GM18505 (cell line): ENCODE measurements around the gene SYTL5.

Experiments
- ATAC-seq: cut with Tn5 transposase; IDR thresholded peaks from one replicate; pipeline ENCODE4 v1.9.1; 2021; ENCODE audit not compliant: unreplicated experiment
- POLR2A ChIP-seq: IDR thresholded peaks from 4 replicates; pipeline ENCODE4 v1.6.1; 2011; ENCODE audit warnings: borderline replicate concordance; ENCODE audit not compliant: insufficient read depth, insufficient read length; ENCODE audit errors: extremely low read depth

Gene SYTL5

GRCh38 chrX:38045538-38046096 lies 39.3 kb downstream of the SYTL5 start:
- no peak for TF ChIP-seq POLR2A
- no peak for ATAC-seq

- ATAC-seq = no peak
- no peak for TF ChIP-seq POLR2A
Measured at GRCh38 chrX:38048886-38049285, 42.5 kb downstream of the SYTL5 start.

- ATAC-seq = no peak
- no peak for TF ChIP-seq POLR2A
Measured at GRCh38 chrX:38050806-38051205, 44.5 kb downstream of the SYTL5 start.

- ATAC-seq = no peak
- TF ChIP-seq POLR2A = no peak
Measured at GRCh38 chrX:38052096-38052495, 45.7 kb downstream of the SYTL5 start.

- TF ChIP-seq POLR2A = no peak
- ATAC-seq = no peak
Measured at GRCh38 chrX:38055170-38055847, 49.0 kb downstream of the SYTL5 start.

- ATAC-seq = no peak
- TF ChIP-seq POLR2A = no peak
Measured at GRCh38 chrX:38060331-38060878, 54.1 kb downstream of the SYTL5 start.

GRCh38 chrX:38061335-38061734 lies 55.0 kb downstream of the SYTL5 start:
- no peak for TF ChIP-seq POLR2A
- ATAC-seq = no peak

GRCh38 chrX:38066934-38067333 lies 60.6 kb downstream of the SYTL5 start:
- no peak for TF ChIP-seq POLR2A

GRCh38 chrX:38069273-38069672 lies 62.9 kb downstream of the SYTL5 start:
- no peak for TF ChIP-seq POLR2A
- ATAC-seq = no peak

More at GRCh38 chrX:38066934-38067333, 60.6 kb downstream of the SYTL5 start:
- ATAC-seq = no peak

- TF ChIP-seq POLR2A = no peak
- no peak for ATAC-seq
Measured at GRCh38 chrX:38069991-38070390, 63.6 kb downstream of the SYTL5 start.

- no peak for ATAC-seq
Measured at GRCh38 chrX:38079463-38079862, 73.1 kb downstream of the SYTL5 start.

GRCh38 chrX:38080808-38081207 lies 74.5 kb downstream of the SYTL5 start:
- no peak for ATAC-seq
- no peak for TF ChIP-seq POLR2A

More at GRCh38 chrX:38079463-38079862, 73.1 kb downstream of the SYTL5 start:
- TF ChIP-seq POLR2A = no peak

- no peak for ATAC-seq
- TF ChIP-seq POLR2A = no peak
Measured at GRCh38 chrX:38081909-38082308, 75.6 kb downstream of the SYTL5 start.

GRCh38 chrX:38082309-38082708 lies 76.0 kb downstream of the SYTL5 start:
- no peak for ATAC-seq
- TF ChIP-seq POLR2A = no peak

- no peak for TF ChIP-seq POLR2A
- no peak for ATAC-seq
Measured at GRCh38 chrX:38085813-38086212, 79.5 kb downstream of the SYTL5 start.

- no peak for TF ChIP-seq POLR2A
- ATAC-seq = no peak
Measured at GRCh38 chrX:38086451-38087215, 80.3 kb downstream of the SYTL5 start.
